K562 (cell line): ENCODE data around the gene PLEKHA7. TPM values are rescaled to one million over a fixed set of nuclear protein-coding genes. Genes with fewer than 3 reads are reported as not detected.

ENCODE experiments used
- ATAC-seq: fragments of 200-7000 bp; cut with Tn5 transposase; 3 replicates; pipeline ENCODE4 v1.9.1; 2020; ENCODE audit warnings: moderate library complexity
- BruUV-seq: library from RNA; stranded (reverse); fragments of 400-500 nt; replicated peaks from 2 replicates; lab custom pipeline; 2021; lab: Mats Ljungman, UMichigan
- CTCF ChIA-PET: fragments of 300-600 bp; formaldehyde crosslinking; extraction: SDS; loops from one replicate; lab custom pipeline; 2021; ENCODE audit warnings: low intra/inter-chr PET ratio; lab: Yijun Ruan, JAX
- POLR2A ChIA-PET: fragments of 300-600, 350-650 bp; sonication (Branson Sonifier 250); formaldehyde crosslinking; extraction: SDS; loops from one replicate; lab custom pipeline; 2021; ENCODE audit warnings: antibody characterized with exemption, inconsistent platforms; lab: Yijun Ruan, JAX
- DNase-seq, 4 experiments: peaks; one replicate each; pipeline versions ENCODE4 v3.0.0 to v3.0.0-alpha.2; 2011 to 2018; ENCODE audit warnings: low spot score in 3 of 4, mixed read lengths in 3 of 4; ENCODE audit errors: extremely low read depth in 1 of 4
- FAIRE-seq: peaks from 2 replicates; lab custom pipeline; 2011; peaks lifted over from hg19 to GRCh38; lab: Jason Lieb, UNC
- H2AFZ ChIP-seq: 2 replicates; pipeline ENCODE4 v1.6.0; 2011; ENCODE audit warnings: low read depth, low read length, control low read depth, inconsistent platforms
- H3K27ac ChIP-seq: fragments of 200-600 bp; 3 replicates; pipeline ENCODE4 v1.8.0; 2011; ENCODE audit warnings: low read depth, mild to moderate bottlenecking, control low read depth, inconsistent platforms, low read length, moderate library complexity, mixed read lengths; ENCODE audit errors: extremely low read depth
- H3K27me3 ChIP-seq, 2 experiments: fragments of 300-600 bp in 1 of 2; 2 replicates in 1 of 2; 3 replicates in 1 of 2; pipeline versions ENCODE4 v1.6.0 to v1.8.0; 2011; ENCODE audit warnings: inconsistent platforms in 2 of 2, low read length in 2 of 2, mild to moderate bottlenecking in 1 of 2, mixed read lengths in 1 of 2, moderate library complexity in 1 of 2; ENCODE audit not compliant: control insufficient read depth in 2 of 2, insufficient read depth in 2 of 2
- H3K36me3 ChIP-seq: fragments of 300-600 bp; 3 replicates; pipeline ENCODE4 v1.8.0; 2011; ENCODE audit warnings: mild to moderate bottlenecking, low read length, inconsistent platforms; ENCODE audit not compliant: control insufficient read depth, insufficient read depth
- H3K4me1 ChIP-seq, 2 experiments: fragments of 200-600 bp in 1 of 2; replicated peaks in 1 of 2; 2 replicates in 1 of 2; 3 replicates in 1 of 2; pipeline versions ENCODE4 v1.5.1 to v1.8.0; 2011; ENCODE audit warnings: inconsistent platforms in 2 of 2, low read length in 2 of 2, mild to moderate bottlenecking in 1 of 2, mixed read lengths in 1 of 2, moderate library complexity in 1 of 2; ENCODE audit not compliant: control insufficient read depth in 2 of 2, insufficient read depth in 2 of 2
- H3K4me2 ChIP-seq: 2 replicates; pipeline ENCODE4 v1.6.1; 2011; ENCODE audit warnings: low read length, control low read depth, inconsistent platforms, mixed read lengths; ENCODE audit not compliant: insufficient read depth
- H3K4me3 ChIP-seq: fragments of 200-600 bp; sonication (generic), shearing (Covaris generic); 2 replicates; pipeline ENCODE4 v1.5.1; 2016; ENCODE audit warnings: control low read depth, inconsistent platforms
- H3K79me2 ChIP-seq: fragments of 200-600 bp; 3 replicates; pipeline ENCODE4 v1.8.0; 2011; ENCODE audit warnings: low read length, inconsistent platforms; ENCODE audit not compliant: control insufficient read depth, insufficient read depth
- H3K9ac ChIP-seq, 2 experiments: 2 replicates each; pipeline versions ENCODE4 v1.6.0 to v1.6.1; 2011; ENCODE audit warnings: low read depth in 2 of 2, low read length in 2 of 2, control low read depth in 1 of 2, inconsistent platforms in 1 of 2, mild to moderate bottlenecking in 1 of 2, mixed read lengths in 1 of 2; ENCODE audit not compliant: insufficient read depth in 1 of 2
- H3K9me1 ChIP-seq: one replicate; pipeline ENCODE4 v1.6.0; 2011; ENCODE audit warnings: inconsistent platforms, mild to moderate bottlenecking, low read length, moderate library complexity; ENCODE audit not compliant: control insufficient read depth, insufficient read depth
- H3K9me3 ChIP-seq: replicated peaks from 2 replicates; pipeline ENCODE4 v1.5.1; 2011; ENCODE audit warnings: low read depth, low read length, inconsistent platforms; ENCODE audit not compliant: control insufficient read depth, insufficient read depth
- H4K20me1 ChIP-seq: replicated peaks from 2 replicates; pipeline ENCODE4 v1.6.1; 2011; ENCODE audit warnings: low read length, inconsistent platforms, mixed read lengths; ENCODE audit not compliant: control insufficient read depth, insufficient read depth
- CTCF ChIP-seq, 3 experiments: IDR thresholded peaks in 2 of 3; conservative IDR thresholded peaks in 1 of 3; 2 replicates each; pipeline ENCODE4 v1.5.1; 2011 to 2012; ENCODE audit warnings: low read length in 3 of 3, mild to moderate bottlenecking in 3 of 3, control low read depth in 2 of 3, improper control_type of control experiment in 1 of 3, inconsistent platforms in 1 of 3, low read depth in 1 of 3, mixed read lengths in 1 of 3, moderate library complexity in 1 of 3; ENCODE audit not compliant: insufficient read depth in 2 of 3
- DPF2 ChIP-seq: fragments of 450-650 bp; IDR thresholded peaks from 2 replicates; pipeline ENCODE4 v1.6.1; 2016
- NCOA1 ChIP-seq: fragments of 450-650 bp; IDR thresholded peaks from 2 replicates; pipeline ENCODE4 v1.6.1; 2016; ENCODE audit warnings: low read depth
- PRPF4 ChIP-seq: fragments of 200-400 bp; formaldehyde crosslinking; IDR thresholded peaks from one replicate; pipeline ENCODE4 v1.6.1; 2017; ENCODE audit warnings: low read length, low read depth, mild to moderate bottlenecking; ENCODE audit not compliant: insufficient read depth, poor library complexity, severe bottlenecking
- PURB ChIP-seq: sonication (generic); formaldehyde crosslinking; IDR thresholded peaks from 2 replicates; pipeline ENCODE4 v1.9.0; 2021; ENCODE audit warnings: low read depth, mild to moderate bottlenecking, missing genetic modification reagents
- RAD21 ChIP-seq, 2 experiments: fragments of 250-450 bp in 1 of 2; fragments of 450-650 bp in 1 of 2; sonication (Bioruptor Pico) in 1 of 2; formaldehyde crosslinking in 1 of 2; IDR thresholded peaks in 1 of 2; conservative IDR thresholded peaks in 1 of 2; 2 replicates each; pipeline versions ENCODE4 v1.4.0 to v1.8.0; 2020 to 2022; ENCODE audit warnings: mild to moderate bottlenecking in 2 of 2, moderate library complexity in 1 of 2
- TCF3 ChIP-seq: sonication (generic); formaldehyde crosslinking; IDR thresholded peaks from 2 replicates; pipeline ENCODE4 v1.4.0; 2020; ENCODE audit warnings: mild to moderate bottlenecking, missing genetic modification reagents
- WGBS: fragments of 100-300 bp; shearing (Covaris generic); methylation state at CpG from one replicate; pipeline ENCODE4 v1.1.6; 2016; ENCODE audit warnings: low coverage, mixed read lengths; ENCODE audit not compliant: insufficient coverage; ENCODE audit errors: missing lambda C conversion rate; 5-methylcytosine and 5-hydroxymethylcytosine counted together
- in situ Hi-C: fragments of 300-500 bp; cut with MboI; formaldehyde crosslinking; loops from 4 replicates; pipeline ENCODE4 v1.15.0; 2018; ENCODE audit warnings: inconsistent platforms, mixed read lengths
- intact Hi-C: fragments of 100-400 bp; cut with micrococcal nuclease; formaldehyde crosslinking; loops from 2 replicates; pipeline ENCODE4 v1.14.2; 2022
- polyA plus RNA-seq, 8 experiments: library from polyadenylated mRNA; depleted of rRNA in 4 of 8; stranded (reverse) in 5 of 8; unstranded in 3 of 8; fragments of >200 nt; fragmentation: Nextera tagmentation in 2 of 8; fragmentation: Illumina TruSeq in 1 of 8; extraction: Ambion mirVana in 2 of 8; extraction: Trizol in 1 of 8; gene quantifications; 2 replicates each; pipeline versions ENCODE4 v1.2.1 to v1.2.3, GENCODE V29; 2011 to 2014; ENCODE audit warnings: inconsistent platforms in 1 of 8, missing spikeins in 1 of 8
- total RNA-seq, 7 experiments: library from RNA; depleted of rRNA in 6 of 7; stranded (reverse); fragments of >200 nt in 6 of 7; fragmentation: Illumina TruSeq in 2 of 7; extraction: Trizol in 2 of 7; gene quantifications; 2 replicates each; pipeline versions ENCODE4 v1.2.1 to v1.2.3, GENCODE V29; 2011 to 2021; ENCODE audit warnings: low replicate concordance in 1 of 7

Gene PLEKHA7
- total and polyA plus RNA-seq, 9 of the 15 experiments (the other 6 are each of a cell fraction or from before 2014, with no cell fraction given) = 0.06 to 0.77 (median 0.20) TPM; not detected in 1

- no peak for TF ChIP-seq PRPF4
- peak in 1 of 2 experiments; percentile 46; a peak in 1 of 4 replicates for TF ChIP-seq RAD21 (CRISPR knock-in tag; conservative IDR thresholded peaks at IDR 0.05 in 1 of 2, IDR thresholded peaks at IDR 0.05 in 1 of 2)
- TF ChIP-seq NCOA1 = no peak
- no peak for TF ChIP-seq PURB
- TF ChIP-seq CTCF (IDR thresholded peaks at IDR 0.05 in 2 of 3, conservative IDR thresholded peaks at IDR 0.05 in 1 of 3; ENCODE audit: insufficient read depth in 2 of 3, low read depth in 1 of 3, low read length in 3 of 3) = peak in 2 of 3 experiments; percentile 12 to 22; a peak in 2 of 6 replicates
- no peak for TF ChIP-seq DPF2
- TF ChIP-seq TCF3 (CRISPR knock-in tag) = 0 out of 2 replicates have a peak, but pooled peaks have one; percentile 10
- Histone ChIP-seq H2AFZ (no peak overlapping the region), H3K27me3 (peaks cover 12 to 29% of the 10 kb centered on the region in 2 experiments; a peak in 3 of 5 replicates), H4K20me1 (peaks cover 4% of the 10 kb centered on the region; the same call in 1 of the 2 replicates), H3K27ac (no peak overlapping the region), H3K9me1 (no peaks in the 10 kb centered on the region), H3K9ac (no peak overlapping the region), H3K4me3 (no peak overlapping the region), H3K4me1 (no peaks in the 10 kb centered on the region), H3K36me3 (no peaks in the 10 kb centered on the region), H3K9me3 (no peaks in the 10 kb centered on the region), H3K79me2 (no peaks in the 10 kb centered on the region), H3K4me2 (no peak overlapping the region)
- no TSS peak for BruUV-seq
- peak in 1 of 4 experiments; percentile 25 for DNase-seq
- FAIRE-seq = no peak
- in situ Hi-C loops = no loop called here
- ChIA-PET CTCF (no interaction called here), POLR2A (interaction anchor here (0.6 kb wide), 1 partner anchor 565 kb away, joined by 3 read pairs; no protein-coding TSS in a partner anchor)
- intact Hi-C loops = loop anchor here (2.0 kb wide), 1 partner anchor 113 kb away; no protein-coding TSS in a partner anchor
- ATAC-seq = peak; percentile 51; the same call in 1 of the 3 replicates
- 1% methylated on average over 8 of the region's 8 CpGs for WGBS
Observed at GRCh38 chr11:16933756-16934603, 80.2 kb downstream of the PLEKHA7 start.
